ENCODE data around the gene TNFRSF19. TPM values are rescaled to one million over a fixed set of nuclear protein-coding genes. Genes with fewer than 3 reads are reported as not detected.
A peak's percentile ranks its signal among the peaks of the same experiment; 100 is the strongest.

Gene TNFRSF19
- total and polyA plus RNA-seq, 8 donors = 1.5 to 14.1 (median 3.0) TPM

DNA sequence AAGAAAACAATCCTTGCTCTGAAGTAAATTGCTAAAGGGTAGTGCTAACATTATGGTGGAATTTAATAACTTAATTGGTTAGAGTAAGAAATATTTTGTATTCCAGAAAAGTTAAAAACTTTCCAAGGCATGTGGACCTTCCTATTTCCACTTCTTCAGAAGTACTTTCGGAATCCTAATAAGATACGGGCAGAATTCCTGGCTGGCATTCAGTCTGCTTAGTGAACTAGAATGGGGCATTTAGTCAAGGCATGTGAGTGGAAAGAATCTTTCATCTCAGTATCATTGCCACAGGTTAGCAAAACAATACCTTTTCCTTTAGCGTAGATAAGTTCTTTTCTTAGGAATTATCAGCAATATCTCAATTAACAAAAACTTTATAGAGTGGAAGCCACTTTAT, 85.1 kb downstream of the TNFRSF19 start:
- intact Hi-C loops (cut with DNase I) = no loop called here
- Histone ChIP-seq H3K27ac (no peak overlapping the region), H3K4me1 (peaks cover 0 to 15% (median 8%) of the 10 kb centered on the region in 3 donors), H3K36me3 (no peaks in the 10 kb centered on the region), H3K4me3 (no peak overlapping the region), H3K27me3 (no peaks in the 10 kb centered on the region), H3K9me3 (no peaks in the 10 kb centered on the region)
- no peak for FAIRE-seq
- no peak for DNase-seq
- no peak for ATAC-seq
- TF ChIP-seq, protein P1, sequence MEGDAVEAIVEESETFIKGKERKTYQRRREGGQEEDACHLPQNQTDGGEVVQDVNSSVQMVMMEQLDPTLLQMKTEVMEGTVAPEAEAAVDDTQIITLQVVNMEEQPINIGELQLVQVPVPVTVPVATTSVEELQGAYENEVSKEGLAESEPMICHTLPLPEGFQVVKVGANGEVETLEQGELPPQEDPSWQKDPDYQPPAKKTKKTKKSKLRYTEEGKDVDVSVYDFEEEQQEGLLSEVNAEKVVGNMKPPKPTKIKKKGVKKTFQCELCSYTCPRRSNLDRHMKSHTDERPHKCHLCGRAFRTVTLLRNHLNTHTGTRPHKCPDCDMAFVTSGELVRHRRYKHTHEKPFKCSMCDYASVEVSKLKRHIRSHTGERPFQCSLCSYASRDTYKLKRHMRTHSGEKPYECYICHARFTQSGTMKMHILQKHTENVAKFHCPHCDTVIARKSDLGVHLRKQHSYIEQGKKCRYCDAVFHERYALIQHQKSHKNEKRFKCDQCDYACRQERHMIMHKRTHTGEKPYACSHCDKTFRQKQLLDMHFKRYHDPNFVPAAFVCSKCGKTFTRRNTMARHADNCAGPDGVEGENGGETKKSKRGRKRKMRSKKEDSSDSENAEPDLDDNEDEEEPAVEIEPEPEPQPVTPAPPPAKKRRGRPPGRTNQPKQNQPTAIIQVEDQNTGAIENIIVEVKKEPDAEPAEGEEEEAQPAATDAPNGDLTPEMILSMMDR (IDR thresholded peaks at IDR 0.05) = no peak
- 84 to 92% methylated on average over 3 of the region's 3 CpGs for WGBS, 2 donors

DNA sequence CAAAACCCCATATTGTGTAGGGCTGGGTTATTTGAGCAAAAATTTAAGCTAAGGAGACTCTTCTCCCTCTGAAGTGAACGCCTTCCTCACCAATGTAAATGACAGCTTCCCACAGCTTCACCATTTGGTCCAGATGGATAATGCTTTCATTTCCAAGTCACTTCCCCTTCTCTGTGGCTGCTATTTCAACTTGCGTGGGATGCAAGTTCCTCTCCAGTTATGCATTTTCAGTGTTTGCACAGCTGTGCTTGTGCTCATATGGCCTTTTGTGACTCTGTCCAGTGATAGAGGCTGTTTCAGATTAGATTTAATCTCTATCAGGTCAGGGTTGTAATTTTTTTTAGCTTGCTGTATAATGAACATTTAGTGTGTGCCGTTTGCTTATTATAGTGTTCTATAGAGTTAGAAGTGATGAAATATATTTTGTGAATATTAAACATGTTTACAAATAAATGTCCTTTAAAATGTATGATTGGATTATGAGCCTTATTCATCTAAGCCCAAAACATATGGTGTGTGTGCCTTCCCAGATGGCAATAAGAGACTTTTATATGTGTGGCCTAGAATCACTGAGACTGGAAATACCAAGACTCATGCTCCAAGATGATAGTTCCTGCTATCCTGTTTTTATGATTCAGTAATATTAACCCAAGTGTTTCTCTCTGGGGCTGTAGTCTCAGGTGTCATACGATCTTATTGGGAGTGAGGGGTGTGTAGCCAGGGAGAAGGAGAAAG, 86.6 kb downstream of the TNFRSF19 start:
- no peaks in the 10 kb centered on the region for H3K36me3 ChIP-seq
- WGBS, 2 donors = 42 to 46% methylated on average over 4 of the region's 4 CpGs
- H3K9me3 ChIP-seq = no peaks in the 10 kb centered on the region
- DNase-seq (peak in 1 of 6 donors; percentile 39), FAIRE-seq (no peak), ATAC-seq (peak in 3 of 4 donors; percentile 74 to 84 (median 78))
- H3K4me3 ChIP-seq = no peak overlapping the region
- intact Hi-C loops (cut with DNase I) = no loop called here
- peaks cover 0 to 15% (median 8%) of the 10 kb centered on the region in 3 donors for H3K4me1 ChIP-seq
- no peak overlapping the region for H3K27ac ChIP-seq
- H3K27me3 ChIP-seq = no peaks in the 10 kb centered on the region
- TF ChIP-seq, protein P1 (IDR thresholded peaks at IDR 0.05) = no peak

DNA sequence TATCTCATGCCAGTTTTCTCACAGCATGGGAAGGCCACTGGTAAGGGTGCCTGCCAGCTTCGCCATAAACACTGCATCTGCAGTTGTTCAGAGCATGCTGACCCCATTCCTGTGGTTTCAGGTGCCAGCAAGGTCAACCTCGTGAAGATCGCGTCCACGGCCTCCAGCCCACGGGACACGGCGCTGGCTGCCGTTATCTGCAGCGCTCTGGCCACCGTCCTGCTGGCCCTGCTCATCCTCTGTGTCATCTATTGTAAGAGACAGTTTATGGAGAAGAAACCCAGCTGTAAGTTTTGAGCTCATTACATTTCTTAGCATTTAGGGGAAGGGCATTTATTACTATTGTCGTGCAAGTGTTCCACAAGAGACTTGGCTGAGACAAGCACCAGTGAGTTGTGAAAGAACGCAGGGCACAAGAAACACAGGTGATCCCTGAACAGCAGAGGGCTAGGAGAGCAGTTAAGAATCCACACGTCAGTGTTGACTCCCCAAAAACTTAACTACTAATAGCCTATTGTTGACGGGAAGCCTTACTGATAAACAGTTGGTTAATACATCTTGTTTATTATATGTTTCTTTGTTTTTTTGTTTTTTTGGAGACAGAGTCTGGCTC, 88.8 kb downstream of the TNFRSF19 start:
- Histone ChIP-seq H3K4me3 (no peak overlapping the region), H3K27ac (no peak overlapping the region), H3K27me3 (no peaks in the 10 kb centered on the region), H3K36me3 (no peaks in the 10 kb centered on the region), H3K4me1 (peaks cover 0 to 15% (median 8%) of the 10 kb centered on the region in 3 donors), H3K9me3 (no peaks in the 10 kb centered on the region)
- DNase-seq (no peak), ATAC-seq (no peak), FAIRE-seq (no peak)
- 77 to 82% methylated on average over 15 of the region's 15 CpGs for WGBS, 2 donors
- TF ChIP-seq, protein P1 (IDR thresholded peaks at IDR 0.05) = no peak
- intact Hi-C loops (cut with DNase I) = no loop called here

DNA sequence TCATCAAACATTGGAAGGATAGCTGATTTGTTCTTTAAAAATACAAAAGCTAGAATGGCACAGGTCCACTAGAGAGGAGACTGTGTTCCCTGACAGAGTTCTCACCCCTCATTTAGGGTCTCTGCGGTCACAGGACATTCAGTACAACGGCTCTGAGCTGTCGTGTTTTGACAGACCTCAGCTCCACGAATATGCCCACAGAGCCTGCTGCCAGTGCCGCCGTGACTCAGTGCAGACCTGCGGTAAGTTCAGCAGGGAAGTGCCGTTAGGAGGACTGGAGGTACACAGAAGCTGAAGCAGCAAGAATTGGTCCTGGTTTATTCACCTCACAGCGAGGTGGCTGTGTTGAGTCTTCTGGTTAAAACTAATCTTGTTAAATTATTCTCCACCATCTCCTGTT, 90.0 kb downstream of the TNFRSF19 start:
- WGBS, 2 donors = 84 to 93% methylated on average over 9 of the region's 9 CpGs
- no peak overlapping the region for H3K27ac ChIP-seq
- no peaks in the 10 kb centered on the region for H3K27me3 ChIP-seq
- DNase-seq (no peak), ATAC-seq (no peak), FAIRE-seq (no peak)
- H3K9me3 ChIP-seq = no peaks in the 10 kb centered on the region
- peaks cover 0 to 15% (median 8%) of the 10 kb centered on the region in 3 donors for H3K4me1 ChIP-seq
- TF ChIP-seq, protein P1 (IDR thresholded peaks at IDR 0.05) = no peak
- H3K4me3 ChIP-seq = no peak overlapping the region
- intact Hi-C loops (cut with DNase I) = no loop called here
- H3K36me3 ChIP-seq = no peaks in the 10 kb centered on the region

DNA sequence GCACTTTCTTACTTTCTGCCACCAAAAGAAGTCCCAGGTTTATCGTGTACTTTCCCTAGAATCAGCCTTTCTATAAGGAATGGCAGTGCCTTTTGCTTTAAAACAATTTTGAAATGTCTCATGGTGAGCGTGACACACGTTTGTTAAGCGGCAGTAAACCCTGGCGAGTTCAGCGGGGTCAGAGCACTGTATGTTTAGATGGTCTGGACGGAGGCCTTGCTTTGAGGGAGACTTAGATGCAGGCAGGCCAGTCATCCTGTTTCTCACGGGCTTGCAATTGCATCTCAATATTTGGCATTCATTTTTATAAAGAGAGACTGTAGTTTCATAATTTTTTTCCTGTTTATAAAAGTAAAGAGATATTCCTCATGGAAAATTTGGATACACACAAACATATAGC, 96.4 kb downstream of the TNFRSF19 start:
- H3K4me1 ChIP-seq = no peaks in the 10 kb centered on the region
- H3K27me3 ChIP-seq = no peaks in the 10 kb centered on the region
- TF ChIP-seq, protein P1 (IDR thresholded peaks at IDR 0.05) = no peak
- FAIRE-seq = no peak
- 84% methylated on average over 8 of the region's 8 CpGs for WGBS, 2 donors
- no peak overlapping the region for H3K27ac ChIP-seq
- no peak overlapping the region for H3K4me3 ChIP-seq
- ATAC-seq = no peak
- no peak for DNase-seq
- no peaks in the 10 kb centered on the region for H3K9me3 ChIP-seq
- intact Hi-C loops (cut with DNase I) = no loop called here
- no peaks in the 10 kb centered on the region for H3K36me3 ChIP-seq
